Natural killer cell treated with Interleukin-12 subunit alpha and Interleukin-12 subunit beta and Interleukin-15 and Interleukin-18, amount 100 ng/mL, for 72 hours (primary cell): Measurements from ENCODE around the gene IGSF9. TPM values are rescaled to one million over a fixed set of nuclear protein-coding genes. Genes with fewer than 3 reads are reported as not detected.
A peak's percentile ranks its signal among the peaks of the same experiment; 100 is the strongest.

Experiments
- ATAC-seq, 2 donors: fragments of 150-1000 bp; cut with Tn5 transposase in 1 of 2; sonication (Bioruptor Pico), chemical (Tn5 transposase) in 1 of 2; 2 replicates each; pipeline ENCODE4 v1.10.0; 2021
- DNase-seq: peaks from one replicate; pipeline ENCODE4 v3.0.0; 2022; ENCODE audit warnings: low spot score
- H3K27ac Mint-ChIP-seq, 2 donors: 1 replicate in 1 of 2; 2 replicates in 1 of 2; pipeline ENCODE4 v1.8.0; 2022; ENCODE audit warnings: mixed read lengths in 2 of 2, mild to moderate bottlenecking in 1 of 2, moderate library complexity in 1 of 2
- H3K27me3 Mint-ChIP-seq, 2 donors: 1 replicate in 1 of 2; 2 replicates in 1 of 2; pipeline ENCODE4 v1.8.0; 2022; ENCODE audit warnings: mixed read lengths in 2 of 2
- H3K36me3 Mint-ChIP-seq: one replicate; pipeline ENCODE4 v1.8.0; 2022; ENCODE audit warnings: mixed read lengths
- H3K4me1 Mint-ChIP-seq, 2 donors: 1 replicate in 1 of 2; 2 replicates in 1 of 2; pipeline ENCODE4 v1.8.0; 2022; ENCODE audit warnings: low read depth in 2 of 2, mixed read lengths in 2 of 2, mild to moderate bottlenecking in 1 of 2
- H3K4me3 Mint-ChIP-seq: one replicate; pipeline ENCODE4 v1.8.0; 2022; ENCODE audit warnings: mixed read lengths
- H3K9me3 Mint-ChIP-seq: 2 replicates; pipeline ENCODE4 v1.8.0; 2022; ENCODE audit warnings: mixed read lengths
- total RNA-seq, 2 donors: library from RNA; stranded (reverse); gene quantifications; one replicate each; pipeline ENCODE4 v1.2.3, GENCODE V29; 2022

IGSF9 gene, protein sequence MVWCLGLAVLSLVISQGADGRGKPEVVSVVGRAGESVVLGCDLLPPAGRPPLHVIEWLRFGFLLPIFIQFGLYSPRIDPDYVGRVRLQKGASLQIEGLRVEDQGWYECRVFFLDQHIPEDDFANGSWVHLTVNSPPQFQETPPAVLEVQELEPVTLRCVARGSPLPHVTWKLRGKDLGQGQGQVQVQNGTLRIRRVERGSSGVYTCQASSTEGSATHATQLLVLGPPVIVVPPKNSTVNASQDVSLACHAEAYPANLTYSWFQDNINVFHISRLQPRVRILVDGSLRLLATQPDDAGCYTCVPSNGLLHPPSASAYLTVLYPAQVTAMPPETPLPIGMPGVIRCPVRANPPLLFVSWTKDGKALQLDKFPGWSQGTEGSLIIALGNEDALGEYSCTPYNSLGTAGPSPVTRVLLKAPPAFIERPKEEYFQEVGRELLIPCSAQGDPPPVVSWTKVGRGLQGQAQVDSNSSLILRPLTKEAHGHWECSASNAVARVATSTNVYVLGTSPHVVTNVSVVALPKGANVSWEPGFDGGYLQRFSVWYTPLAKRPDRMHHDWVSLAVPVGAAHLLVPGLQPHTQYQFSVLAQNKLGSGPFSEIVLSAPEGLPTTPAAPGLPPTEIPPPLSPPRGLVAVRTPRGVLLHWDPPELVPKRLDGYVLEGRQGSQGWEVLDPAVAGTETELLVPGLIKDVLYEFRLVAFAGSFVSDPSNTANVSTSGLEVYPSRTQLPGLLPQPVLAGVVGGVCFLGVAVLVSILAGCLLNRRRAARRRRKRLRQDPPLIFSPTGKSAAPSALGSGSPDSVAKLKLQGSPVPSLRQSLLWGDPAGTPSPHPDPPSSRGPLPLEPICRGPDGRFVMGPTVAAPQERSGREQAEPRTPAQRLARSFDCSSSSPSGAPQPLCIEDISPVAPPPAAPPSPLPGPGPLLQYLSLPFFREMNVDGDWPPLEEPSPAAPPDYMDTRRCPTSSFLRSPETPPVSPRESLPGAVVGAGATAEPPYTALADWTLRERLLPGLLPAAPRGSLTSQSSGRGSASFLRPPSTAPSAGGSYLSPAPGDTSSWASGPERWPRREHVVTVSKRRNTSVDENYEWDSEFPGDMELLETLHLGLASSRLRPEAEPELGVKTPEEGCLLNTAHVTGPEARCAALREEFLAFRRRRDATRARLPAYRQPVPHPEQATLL
- total RNA-seq = not detected

DNA sequence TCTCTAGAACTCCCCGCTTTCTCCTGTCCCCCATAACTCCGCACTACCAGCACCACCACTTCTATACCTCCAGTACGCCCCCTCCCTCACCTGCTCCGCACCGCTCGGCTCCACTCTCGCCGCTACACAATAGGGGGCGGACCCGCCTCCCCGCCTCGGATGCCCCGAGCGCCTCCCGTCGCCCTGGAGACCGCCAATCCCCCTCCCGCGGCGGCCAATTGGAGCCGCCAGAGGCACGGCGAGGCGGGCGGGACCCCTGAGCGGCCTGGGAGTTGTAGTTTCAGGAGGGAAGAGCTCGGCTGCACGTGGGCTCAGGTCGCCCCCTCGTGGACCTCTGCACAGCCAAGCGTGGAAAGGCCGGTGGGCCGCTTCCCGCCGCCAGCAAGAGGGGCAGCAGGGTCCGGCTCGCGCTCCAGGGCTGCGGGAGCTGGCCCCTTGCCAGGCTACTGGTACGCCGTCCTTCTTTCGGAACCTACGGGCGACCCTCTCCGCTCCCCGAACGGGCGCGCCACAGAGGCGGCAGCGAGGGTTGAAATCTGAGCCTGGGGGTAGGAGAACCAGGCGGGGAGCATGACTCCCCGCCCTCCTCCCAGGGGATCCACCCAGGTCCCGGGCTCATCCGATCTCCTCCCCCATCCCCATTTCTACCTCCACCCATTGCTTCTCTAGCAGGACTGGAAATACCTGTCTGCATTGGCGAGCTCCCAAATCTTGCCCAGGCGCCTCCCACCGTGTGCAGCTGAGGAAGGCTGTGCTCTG, at the start of gene IGSF9:
Gene IGSF9 (minus strand): TSS at position 131 of the 759 bp plus-strand sequence. CDS start 2,159 bp downstream, outside the sequence.
- Mint-ChIP-seq H3K27ac (no peak within 1 kb of the TSS), H3K36me3 (no peaks in the 10 kb centered on the region), H3K9me3 (no peaks in the 10 kb centered on the region), H3K27me3 (peaks cover 32 to 35% of the 10 kb centered on the region in 2 donors), H3K4me1 (peaks cover 10 to 11% of the 10 kb centered on the region in 2 donors), H3K4me3 (peak within 1 kb of the TSS; percentile 54)
- DNase-seq (no peak), ATAC-seq (peak; percentile 79)

DNA sequence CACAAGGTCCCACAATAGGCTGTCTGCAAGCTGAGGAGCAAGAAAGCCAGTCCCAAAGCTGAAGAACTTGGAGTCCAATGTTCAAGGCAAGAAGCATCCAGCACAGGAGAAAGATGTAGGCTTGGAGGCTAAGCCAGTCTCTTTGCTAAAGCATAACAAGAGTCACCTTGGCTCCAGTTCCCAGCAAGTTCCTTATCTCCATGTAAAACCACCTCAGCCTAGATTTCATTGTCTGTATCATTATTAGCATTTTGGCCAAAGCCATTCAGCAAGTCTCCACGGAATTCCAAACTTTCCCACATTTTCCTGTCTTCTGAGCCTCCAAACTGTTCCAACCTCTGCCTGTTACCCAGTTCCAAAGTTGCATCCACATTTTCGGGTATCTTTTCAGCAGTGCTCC, 49.5 kb upstream of the IGSF9 start:
- Mint-ChIP-seq H3K4me3 (no peak overlapping the region), H3K27ac (no peak overlapping the region), H3K36me3 (no peaks in the 10 kb centered on the region), H3K4me1 (peaks cover 3 to 8% of the 10 kb centered on the region in 2 donors), H3K27me3 (peaks cover 15 to 37% of the 10 kb centered on the region in 2 donors), H3K9me3 (no peaks in the 10 kb centered on the region)
- ATAC-seq (no peak), DNase-seq (no peak)

DNA sequence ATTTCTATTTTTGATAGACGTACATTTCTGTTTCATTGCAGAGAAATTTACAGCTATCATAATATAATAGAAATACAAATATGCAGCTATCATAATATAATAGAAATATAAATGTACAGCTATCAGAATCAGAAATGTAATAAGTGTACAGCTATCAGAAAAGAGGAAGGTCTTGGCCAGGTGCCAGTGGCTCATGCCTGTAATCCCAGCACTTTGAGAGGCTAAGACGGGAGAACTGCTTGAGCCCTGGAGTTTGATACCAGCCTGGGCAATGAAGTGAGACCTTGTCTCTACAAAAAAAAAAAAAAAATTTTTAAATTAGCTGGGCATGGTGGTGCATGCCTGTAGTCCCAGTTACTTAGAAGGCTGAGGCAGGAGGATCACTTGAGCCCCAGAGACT, 48.5 kb upstream of the IGSF9 start:
- no peaks in the 10 kb centered on the region for H3K9me3 Mint-ChIP-seq
- DNase-seq = no peak
- no peak for ATAC-seq
- H3K4me3 Mint-ChIP-seq = no peak overlapping the region
- no peak overlapping the region for H3K27ac Mint-ChIP-seq
- peaks cover 3 to 8% of the 10 kb centered on the region in 2 donors for H3K4me1 Mint-ChIP-seq
- no peaks in the 10 kb centered on the region for H3K36me3 Mint-ChIP-seq
- peaks cover 12 to 37% of the 10 kb centered on the region in 2 donors for H3K27me3 Mint-ChIP-seq

DNA sequence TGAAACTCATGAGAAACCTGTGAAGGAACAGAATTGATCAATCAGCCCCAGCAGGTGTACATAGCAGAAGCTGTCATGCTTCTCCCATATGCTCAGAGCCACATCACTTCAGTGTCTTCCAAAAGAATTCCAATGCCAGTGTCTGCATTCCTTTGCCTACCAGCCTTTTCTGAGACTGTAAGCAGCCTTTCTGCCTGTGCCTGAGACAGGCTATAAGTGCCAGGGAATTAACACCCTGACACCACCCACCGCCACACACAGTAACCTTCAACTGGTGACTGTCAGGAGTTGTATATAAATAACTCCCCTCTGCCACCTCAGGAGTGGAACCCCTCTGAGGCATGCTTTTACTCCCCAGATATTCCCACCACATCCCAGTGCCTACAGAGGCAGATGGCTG, 46.7 kb upstream of the IGSF9 start:
- Mint-ChIP-seq H3K4me1 (peaks cover 3 to 8% of the 10 kb centered on the region in 2 donors), H3K4me3 (no peak overlapping the region)

DNA sequence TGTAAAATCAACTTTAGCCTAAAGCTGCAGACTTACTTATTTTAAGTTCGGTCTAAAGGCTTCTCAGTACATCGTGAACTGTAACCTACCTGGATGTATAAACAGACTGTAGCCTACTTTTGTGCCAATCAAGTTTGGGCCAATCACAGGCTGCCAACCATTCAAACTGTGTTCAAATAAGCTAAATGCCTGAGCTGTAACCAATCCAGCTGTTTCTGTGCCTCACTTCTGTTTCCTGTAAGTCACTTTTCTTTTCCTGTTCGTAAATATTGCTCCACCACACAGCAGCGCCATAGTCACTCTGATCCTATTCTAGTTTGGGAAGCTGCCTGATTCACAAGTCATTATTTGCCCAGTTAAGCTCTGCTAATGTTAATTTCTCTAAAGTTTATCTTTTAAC, 46.1 kb upstream of the IGSF9 start:
- DNase-seq = no peak
- H3K27ac Mint-ChIP-seq = peak overlapping the region; percentile 37 to 43
- H3K4me3 Mint-ChIP-seq = peak overlapping the region; percentile 48
- H3K27me3 Mint-ChIP-seq = peaks cover 10 to 21% of the 10 kb centered on the region in 2 donors
- peaks cover 3 to 8% of the 10 kb centered on the region in 2 donors for H3K4me1 Mint-ChIP-seq
- H3K36me3 Mint-ChIP-seq = no peaks in the 10 kb centered on the region
- peak; percentile 70 to 76 for ATAC-seq
- no peaks in the 10 kb centered on the region for H3K9me3 Mint-ChIP-seq

More for the DNA sequence above, 46.7 kb upstream of the IGSF9 start:
- peaks cover 12 to 25% of the 10 kb centered on the region in 2 donors for H3K27me3 Mint-ChIP-seq
- ATAC-seq (no peak), DNase-seq (no peak)
- peak overlapping the region; percentile 37 to 43 for H3K27ac Mint-ChIP-seq
- no peaks in the 10 kb centered on the region for H3K36me3 Mint-ChIP-seq
- no peaks in the 10 kb centered on the region for H3K9me3 Mint-ChIP-seq

DNA sequence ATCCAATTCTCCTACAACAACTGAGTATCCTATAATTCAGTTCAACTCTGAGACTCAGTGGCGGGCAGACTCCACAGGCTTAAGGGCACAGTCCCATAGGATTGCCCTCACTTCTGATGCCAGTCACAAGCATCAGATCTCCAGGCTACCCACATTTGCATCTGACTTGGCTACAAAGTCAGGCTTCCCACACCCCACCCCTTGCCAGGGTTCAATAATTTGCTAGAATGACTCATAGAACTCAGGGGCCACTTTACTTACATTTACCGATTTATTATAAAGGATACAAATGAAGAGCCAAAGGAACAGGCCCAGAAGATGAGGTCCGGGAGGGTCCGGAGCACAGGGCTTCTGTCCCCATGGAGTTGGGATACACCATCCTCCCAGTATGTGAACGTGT, 44.6 kb upstream of the IGSF9 start:
- no peak overlapping the region for H3K4me3 Mint-ChIP-seq
- no peak for DNase-seq
- peaks cover 7 to 15% of the 10 kb centered on the region in 2 donors for H3K27me3 Mint-ChIP-seq

DNA sequence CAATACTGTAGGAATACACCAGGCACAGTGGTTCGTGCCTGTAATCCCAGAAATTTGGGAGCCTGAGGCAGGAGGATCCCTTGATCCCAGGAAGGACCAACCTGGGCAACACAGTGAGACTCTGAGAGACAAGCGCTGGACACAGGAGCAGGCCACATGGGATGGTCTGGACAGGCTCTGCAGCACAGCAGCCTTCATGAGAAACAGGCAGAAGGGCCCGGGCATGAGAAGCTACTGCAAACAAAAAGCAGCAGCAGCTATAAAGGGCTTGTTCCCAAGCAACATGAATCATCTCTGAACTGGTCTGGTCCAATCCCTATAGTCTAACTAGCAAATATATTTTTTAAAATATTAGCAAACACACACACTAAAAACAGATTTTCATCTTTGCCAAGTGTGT, 44.2 kb upstream of the IGSF9 start:
- ATAC-seq (no peak), DNase-seq (no peak)
- no peak overlapping the region for H3K27ac Mint-ChIP-seq
- peaks cover 7 to 14% of the 10 kb centered on the region in 2 donors for H3K27me3 Mint-ChIP-seq
- H3K4me1 Mint-ChIP-seq = peaks cover 3 to 8% of the 10 kb centered on the region in 2 donors
- H3K36me3 Mint-ChIP-seq = no peaks in the 10 kb centered on the region
- H3K9me3 Mint-ChIP-seq = no peaks in the 10 kb centered on the region
- no peak overlapping the region for H3K4me3 Mint-ChIP-seq

More for the DNA sequence above, 44.6 kb upstream of the IGSF9 start:
- H3K27ac Mint-ChIP-seq = no peak overlapping the region
- no peaks in the 10 kb centered on the region for H3K36me3 Mint-ChIP-seq
- ATAC-seq = no peak
- peaks cover 3 to 8% of the 10 kb centered on the region in 2 donors for H3K4me1 Mint-ChIP-seq
- no peaks in the 10 kb centered on the region for H3K9me3 Mint-ChIP-seq

DNA sequence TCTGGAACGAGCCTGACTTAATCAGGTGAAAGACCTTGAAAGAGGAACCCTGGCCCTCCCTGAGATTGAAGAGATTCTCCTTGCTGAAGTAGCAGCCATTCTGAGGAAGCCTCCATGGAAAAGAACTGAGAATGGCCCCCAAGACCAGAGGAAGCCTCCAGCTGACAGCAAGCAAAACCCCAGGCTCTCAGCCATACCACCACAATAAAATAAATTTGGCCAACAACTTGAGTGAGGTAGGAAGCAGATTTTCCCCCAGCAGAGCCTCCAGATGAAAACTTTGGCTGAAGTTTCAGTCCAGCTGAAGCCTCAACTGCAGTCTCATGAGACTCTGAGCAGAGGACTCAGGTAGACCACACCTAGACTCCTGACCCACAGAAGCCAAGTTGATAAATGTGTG, 42.6 kb upstream of the IGSF9 start:
- ATAC-seq (no peak), DNase-seq (no peak)
- H3K36me3 Mint-ChIP-seq = no peaks in the 10 kb centered on the region
- H3K27me3 Mint-ChIP-seq = peaks cover 9 to 18% of the 10 kb centered on the region in 2 donors
- no peak overlapping the region for H3K27ac Mint-ChIP-seq
- H3K4me1 Mint-ChIP-seq = peaks cover 3 to 8% of the 10 kb centered on the region in 2 donors
- no peak overlapping the region for H3K4me3 Mint-ChIP-seq
- H3K9me3 Mint-ChIP-seq = no peaks in the 10 kb centered on the region

DNA sequence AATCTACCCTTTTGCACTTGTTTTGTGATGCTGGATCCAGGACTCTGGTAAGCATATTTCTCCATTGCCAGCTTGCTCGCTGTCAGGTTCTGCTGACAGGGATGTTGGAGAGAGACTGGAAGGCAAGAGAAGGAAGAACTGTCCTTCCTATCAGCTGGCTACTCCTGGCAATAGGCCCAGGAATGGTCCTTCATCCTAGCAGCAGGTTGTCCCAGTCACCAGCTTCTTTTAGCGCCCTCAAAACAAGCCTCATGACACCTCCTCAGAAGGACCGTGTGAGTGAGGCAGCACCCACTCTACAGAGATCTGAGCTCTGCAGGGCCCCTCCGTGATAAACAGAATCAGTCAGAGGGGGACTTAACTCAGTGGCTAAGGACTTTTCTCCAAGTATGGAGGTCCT, 41.8 kb upstream of the IGSF9 start:
- Mint-ChIP-seq H3K9me3 (no peaks in the 10 kb centered on the region), H3K27ac (no peak overlapping the region), H3K4me3 (no peak overlapping the region), H3K36me3 (no peaks in the 10 kb centered on the region), H3K4me1 (peaks cover 3 to 8% of the 10 kb centered on the region in 2 donors), H3K27me3 (peaks cover 10 to 23% of the 10 kb centered on the region in 2 donors)
- DNase-seq (no peak), ATAC-seq (no peak)

DNA sequence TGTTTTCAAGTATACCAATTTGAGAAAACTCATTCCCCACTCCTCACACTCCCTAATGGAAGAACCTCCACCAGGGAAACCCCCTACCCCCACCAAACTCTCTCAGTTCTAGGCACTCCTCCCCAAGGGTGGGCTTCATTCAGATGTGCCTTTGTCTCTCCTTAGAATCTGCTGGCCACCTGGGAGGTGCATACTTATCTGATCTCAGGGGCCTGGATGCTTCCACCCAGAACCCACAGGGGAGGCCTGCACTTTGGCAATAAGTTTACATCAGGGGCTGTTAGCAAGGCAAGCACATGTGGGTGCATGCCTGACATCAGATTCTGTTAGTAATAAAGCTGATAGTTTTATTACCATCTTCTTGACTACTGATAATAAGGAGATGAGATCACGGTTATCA, 41.1 kb upstream of the IGSF9 start:
- ATAC-seq = no peak
- Mint-ChIP-seq H3K4me1 (peaks cover under 1 to 4% of the 10 kb centered on the region in 2 donors), H3K27me3 (peaks cover 12 to 28% of the 10 kb centered on the region in 2 donors), H3K27ac (no peak overlapping the region), H3K4me3 (no peak overlapping the region), H3K9me3 (no peaks in the 10 kb centered on the region), H3K36me3 (no peaks in the 10 kb centered on the region)
- no peak for DNase-seq

DNA sequence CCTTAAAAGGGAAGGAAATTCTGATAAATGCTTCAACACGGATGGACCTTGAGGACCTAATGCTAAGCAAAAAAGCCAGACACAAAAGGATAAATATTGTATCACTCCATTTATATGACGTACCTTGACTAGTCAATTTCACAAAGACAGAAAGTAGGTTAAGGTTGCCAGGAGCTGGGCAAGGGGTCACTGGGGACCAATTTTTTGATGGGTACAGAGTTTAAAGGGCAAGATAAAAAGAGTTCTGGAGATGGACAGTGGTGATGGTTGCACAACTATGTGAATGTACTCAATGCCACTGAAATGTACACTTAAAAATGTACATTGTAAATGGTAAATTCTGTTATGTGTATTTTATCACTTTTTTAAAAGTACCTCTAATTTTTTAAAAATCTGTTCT, 40.7 kb upstream of the IGSF9 start:
- ATAC-seq (no peak), DNase-seq (no peak)
- H3K27me3 Mint-ChIP-seq = peaks cover 12 to 28% of the 10 kb centered on the region in 2 donors
- no peaks in the 10 kb centered on the region for H3K36me3 Mint-ChIP-seq
- H3K9me3 Mint-ChIP-seq = no peaks in the 10 kb centered on the region
- H3K4me3 Mint-ChIP-seq = no peak overlapping the region
- no peaks in the 10 kb centered on the region for H3K4me1 Mint-ChIP-seq
- H3K27ac Mint-ChIP-seq = no peak overlapping the region

DNA sequence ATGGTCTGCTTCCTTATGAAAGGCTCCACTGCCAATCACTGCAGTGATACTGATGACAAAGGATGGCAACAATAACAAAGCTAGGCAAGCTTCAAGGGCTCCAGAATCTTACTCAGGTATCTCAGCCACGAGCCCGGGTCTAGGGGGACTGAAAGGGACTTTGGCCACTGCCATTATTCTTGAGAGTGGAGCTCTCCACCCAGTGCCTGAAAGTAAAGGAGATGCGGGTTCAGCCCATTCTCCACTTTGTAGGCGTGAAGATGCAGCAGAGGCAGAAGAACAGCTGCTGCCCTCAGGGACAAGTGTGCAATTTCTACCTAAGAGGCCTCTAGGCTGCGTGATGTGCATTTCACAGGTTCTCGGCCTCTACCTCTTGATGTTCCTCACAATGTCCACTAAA, 40.1 kb upstream of the IGSF9 start:
- Mint-ChIP-seq H3K9me3 (no peaks in the 10 kb centered on the region), H3K36me3 (no peaks in the 10 kb centered on the region), H3K27ac (no peak overlapping the region), H3K4me3 (no peak overlapping the region), H3K4me1 (no peaks in the 10 kb centered on the region), H3K27me3 (peaks cover 15 to 28% of the 10 kb centered on the region in 2 donors)
- DNase-seq (no peak), ATAC-seq (no peak)

DNA sequence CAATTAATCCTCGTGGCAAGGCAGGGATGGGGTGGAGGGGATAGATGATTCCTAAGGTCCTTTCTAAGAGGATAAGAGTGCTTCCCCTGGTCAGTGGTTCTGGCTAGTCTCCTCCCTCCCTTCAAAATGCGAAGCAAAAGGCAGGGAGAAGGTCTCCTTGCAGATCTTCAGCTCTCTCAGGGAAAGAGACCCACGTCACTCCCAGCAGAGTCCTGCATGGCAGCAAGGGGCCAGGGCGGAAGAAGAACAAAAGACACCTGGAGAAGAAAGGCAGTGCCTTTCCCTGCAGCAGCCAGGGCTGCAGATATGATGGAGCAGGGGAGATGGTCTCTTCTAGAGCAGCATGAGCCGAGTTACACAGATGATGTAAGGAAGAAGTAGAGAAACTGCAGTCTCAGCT, 38.3 kb upstream of the IGSF9 start:
- Mint-ChIP-seq H3K36me3 (no peaks in the 10 kb centered on the region), H3K4me1 (no peaks in the 10 kb centered on the region), H3K4me3 (no peak overlapping the region), H3K9me3 (no peaks in the 10 kb centered on the region), H3K27ac (no peak overlapping the region), H3K27me3 (peaks cover 24 to 41% of the 10 kb centered on the region in 2 donors)
- no peak for ATAC-seq
- no peak for DNase-seq
